Activated CD8-positive, alpha-beta memory T cell treated with anti-CD3 and anti-CD28 coated beads, Interleukin-2, amount 50 U/mL, for 1 hour (primary cell): Measurements from ENCODE around the gene ADGRV1.
"Not testable (repeated sequence)": the region's sequence is repeated elsewhere in the genome, so short reads cannot be mapped to it uniquely, and the experiment has no call there.

Experiments
- DNase-seq: peaks from one replicate; pipeline ENCODE4 v3.0.0-alpha.2; 2020; ENCODE audit errors: extremely low read depth

Gene ADGRV1

GRCh38 chr5:90940227-90940995 is 381.8 kb downstream of the ADGRV1 start:
- DNase-seq: no peak

GRCh38 chr5:90941002-90941720 is 382.6 kb downstream of the ADGRV1 start:
- DNase-seq: no peak

- DNase-seq: no peak
Observed at GRCh38 chr5:90944116-90944515, 385.5 kb downstream of the ADGRV1 start.

GRCh38 chr5:90947667-90948066 is 389.1 kb downstream of the ADGRV1 start:
- no peak for DNase-seq

- DNase-seq: no peak
Observed at GRCh38 chr5:90948969-90949368, 390.4 kb downstream of the ADGRV1 start.

- no peak for DNase-seq
Observed at GRCh38 chr5:90949469-90950358, 391.1 kb downstream of the ADGRV1 start.

- DNase-seq: no peak
Observed at GRCh38 chr5:90955001-90955635, 396.5 kb downstream of the ADGRV1 start.

GRCh38 chr5:90956511-90957097 is 398.0 kb downstream of the ADGRV1 start:
- no peak for DNase-seq

GRCh38 chr5:90957906-90958305 is 399.3 kb downstream of the ADGRV1 start:
- DNase-seq: no peak

GRCh38 chr5:90959262-90959661 is 400.7 kb downstream of the ADGRV1 start:
- DNase-seq: no peak

- DNase-seq: no peak
Observed at GRCh38 chr5:90962481-90962880, 403.9 kb downstream of the ADGRV1 start.

GRCh38 chr5:90965110-90965685 is 406.6 kb downstream of the ADGRV1 start:
- no peak for DNase-seq

- no peak for DNase-seq
Observed at GRCh38 chr5:90967443-90967842, 408.8 kb downstream of the ADGRV1 start.

GRCh38 chr5:90967851-90968250 is 409.3 kb downstream of the ADGRV1 start:
- no peak for DNase-seq

GRCh38 chr5:90968319-90968718 is 409.7 kb downstream of the ADGRV1 start:
- DNase-seq: no peak

- DNase-seq: not testable (repeated sequence)
Observed at GRCh38 chr5:90969945-90970344, 411.3 kb downstream of the ADGRV1 start.

GRCh38 chr5:90981177-90981576 is 422.6 kb downstream of the ADGRV1 start:
- DNase-seq: no peak

GRCh38 chr5:90981821-90982220 is 423.2 kb downstream of the ADGRV1 start:
- DNase-seq: no peak

GRCh38 chr5:90982576-90982975 is 424.0 kb downstream of the ADGRV1 start:
- no peak for DNase-seq

- no peak for DNase-seq
Observed at GRCh38 chr5:90983148-90983547, 424.6 kb downstream of the ADGRV1 start.

- no peak for DNase-seq
Observed at GRCh38 chr5:90983711-90984124, 425.1 kb downstream of the ADGRV1 start.
